ENCODE results near the gene IMPACT.

IMPACT gene

DNA sequence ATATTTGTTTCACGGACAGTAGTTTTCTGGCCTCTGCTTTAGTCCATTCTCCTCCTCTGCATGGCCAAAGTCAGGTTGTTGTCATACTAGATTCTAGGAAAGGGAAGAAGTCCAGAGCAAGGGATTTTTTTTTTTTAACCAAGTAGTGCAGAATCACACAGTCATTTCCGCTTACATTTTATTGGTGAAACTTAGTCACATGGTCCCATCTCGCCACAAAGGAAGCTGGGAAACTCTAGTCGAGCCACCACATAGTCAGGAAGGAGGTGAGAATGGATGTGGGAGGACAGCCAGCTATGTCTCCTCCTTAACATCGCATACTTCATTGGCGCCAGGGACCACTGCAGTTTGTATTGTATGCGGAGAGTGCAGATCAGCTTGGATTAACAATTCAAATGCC is 44.3 kb downstream of the IMPACT start:
- no peak overlapping the region for H3K4me3 ChIP-seq (replicated peaks; ENCODE audit: low read depth, low read length)
- H3K27me3 ChIP-seq (replicated peaks; ENCODE audit: control insufficient read depth, insufficient read depth, low read length): no peaks in the 10 kb centered on the region
- TF ChIP-seq, protein P1, sequence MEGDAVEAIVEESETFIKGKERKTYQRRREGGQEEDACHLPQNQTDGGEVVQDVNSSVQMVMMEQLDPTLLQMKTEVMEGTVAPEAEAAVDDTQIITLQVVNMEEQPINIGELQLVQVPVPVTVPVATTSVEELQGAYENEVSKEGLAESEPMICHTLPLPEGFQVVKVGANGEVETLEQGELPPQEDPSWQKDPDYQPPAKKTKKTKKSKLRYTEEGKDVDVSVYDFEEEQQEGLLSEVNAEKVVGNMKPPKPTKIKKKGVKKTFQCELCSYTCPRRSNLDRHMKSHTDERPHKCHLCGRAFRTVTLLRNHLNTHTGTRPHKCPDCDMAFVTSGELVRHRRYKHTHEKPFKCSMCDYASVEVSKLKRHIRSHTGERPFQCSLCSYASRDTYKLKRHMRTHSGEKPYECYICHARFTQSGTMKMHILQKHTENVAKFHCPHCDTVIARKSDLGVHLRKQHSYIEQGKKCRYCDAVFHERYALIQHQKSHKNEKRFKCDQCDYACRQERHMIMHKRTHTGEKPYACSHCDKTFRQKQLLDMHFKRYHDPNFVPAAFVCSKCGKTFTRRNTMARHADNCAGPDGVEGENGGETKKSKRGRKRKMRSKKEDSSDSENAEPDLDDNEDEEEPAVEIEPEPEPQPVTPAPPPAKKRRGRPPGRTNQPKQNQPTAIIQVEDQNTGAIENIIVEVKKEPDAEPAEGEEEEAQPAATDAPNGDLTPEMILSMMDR (IDR thresholded peaks at IDR 0.05; ENCODE audit: insufficient read depth, low read length, poor library complexity, severe bottlenecking): no peak
- no peak for DNase-seq (ENCODE audit: extremely low read depth, insufficient read length)
- H3K36me3 ChIP-seq (ENCODE audit: control insufficient read depth, insufficient read depth, low read length): no peaks in the 10 kb centered on the region

DNA sequence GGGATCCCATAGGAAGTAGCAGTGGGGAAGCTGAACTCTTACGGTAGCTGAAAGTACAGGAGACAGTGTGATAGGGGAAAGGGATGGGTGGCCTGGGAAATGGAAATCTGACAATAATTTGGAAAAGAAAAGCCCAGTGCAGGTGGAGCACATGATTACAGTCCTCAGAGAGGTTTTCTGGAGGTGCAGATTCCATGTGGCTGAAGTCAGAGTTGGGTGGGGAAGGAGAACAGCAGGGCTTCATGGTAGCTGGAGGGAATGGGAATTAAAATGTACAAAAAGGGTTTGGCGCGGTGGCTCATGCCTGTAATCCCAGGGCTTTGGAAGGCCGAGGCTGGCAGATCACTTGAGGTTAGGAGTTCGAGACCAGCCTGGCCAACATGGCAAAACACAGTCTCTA is 46.1 kb downstream of the IMPACT start:
- no peak overlapping the region for H3K4me3 ChIP-seq (replicated peaks; ENCODE audit: low read depth, low read length)
- DNase-seq (ENCODE audit: extremely low read depth, insufficient read length): no peak
- no peaks in the 10 kb centered on the region for H3K36me3 ChIP-seq (ENCODE audit: control insufficient read depth, insufficient read depth, low read length)
- TF ChIP-seq, protein P1 (IDR thresholded peaks at IDR 0.05; ENCODE audit: insufficient read depth, low read length, poor library complexity, severe bottlenecking): no peak
- H3K27me3 ChIP-seq (replicated peaks; ENCODE audit: control insufficient read depth, insufficient read depth, low read length): no peaks in the 10 kb centered on the region

- TF ChIP-seq, protein P1 (IDR thresholded peaks at IDR 0.05; ENCODE audit: insufficient read depth, low read length, poor library complexity, severe bottlenecking): no peak
- no peak for DNase-seq (ENCODE audit: extremely low read depth, insufficient read length)
- Histone ChIP-seq H3K4me3 (replicated peaks; ENCODE audit: low read depth, low read length) (no peak overlapping the region), H3K36me3 (ENCODE audit: control insufficient read depth, insufficient read depth, low read length) (no peaks in the 10 kb centered on the region), H3K27me3 (replicated peaks; ENCODE audit: control insufficient read depth, insufficient read depth, low read length) (no peaks in the 10 kb centered on the region)
Measured at GRCh38 chr18:24474406-24474805, 47.9 kb downstream of the IMPACT start.

- H3K36me3 ChIP-seq (ENCODE audit: control insufficient read depth, insufficient read depth, low read length): no peaks in the 10 kb centered on the region
- TF ChIP-seq, protein P1 (IDR thresholded peaks at IDR 0.05; ENCODE audit: insufficient read depth, low read length, poor library complexity, severe bottlenecking): no peak
- no peaks in the 10 kb centered on the region for H3K27me3 ChIP-seq (replicated peaks; ENCODE audit: control insufficient read depth, insufficient read depth, low read length)
- H3K4me3 ChIP-seq (replicated peaks; ENCODE audit: low read depth, low read length): no peak overlapping the region
- DNase-seq (ENCODE audit: extremely low read depth, insufficient read length): no peak
Measured at GRCh38 chr18:24475926-24476589, 49.6 kb downstream of the IMPACT start.

DNA sequence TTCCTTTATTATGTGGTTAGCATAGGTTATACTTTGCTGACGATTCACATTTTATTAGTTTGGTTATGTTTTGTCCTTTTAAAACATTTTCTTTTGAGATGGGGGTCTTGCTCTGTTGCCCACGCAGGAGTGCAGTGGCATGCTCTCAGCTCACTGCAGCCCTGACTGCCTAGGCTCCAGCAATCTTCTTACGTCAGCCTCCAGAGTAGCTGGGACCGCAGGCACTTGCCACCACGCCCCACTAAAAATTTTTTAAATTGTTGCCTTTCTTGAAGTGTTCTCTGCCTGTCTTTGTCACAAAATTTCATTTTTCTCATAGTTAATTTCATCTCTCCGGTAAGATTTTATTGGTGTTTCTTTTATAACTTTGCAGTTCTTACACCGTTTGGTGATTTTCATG is 52.9 kb downstream of the IMPACT start:
- Histone ChIP-seq H3K27me3 (replicated peaks; ENCODE audit: control insufficient read depth, insufficient read depth, low read length) (no peaks in the 10 kb centered on the region; the same call in 1 of the 2 replicates), H3K36me3 (ENCODE audit: control insufficient read depth, insufficient read depth, low read length) (no peaks in the 10 kb centered on the region), H3K4me3 (replicated peaks; ENCODE audit: low read depth, low read length) (no peak overlapping the region)
- TF ChIP-seq, protein P1 (IDR thresholded peaks at IDR 0.05; ENCODE audit: insufficient read depth, low read length, poor library complexity, severe bottlenecking): no peak
- no peak for DNase-seq (ENCODE audit: extremely low read depth, insufficient read length)

DNA sequence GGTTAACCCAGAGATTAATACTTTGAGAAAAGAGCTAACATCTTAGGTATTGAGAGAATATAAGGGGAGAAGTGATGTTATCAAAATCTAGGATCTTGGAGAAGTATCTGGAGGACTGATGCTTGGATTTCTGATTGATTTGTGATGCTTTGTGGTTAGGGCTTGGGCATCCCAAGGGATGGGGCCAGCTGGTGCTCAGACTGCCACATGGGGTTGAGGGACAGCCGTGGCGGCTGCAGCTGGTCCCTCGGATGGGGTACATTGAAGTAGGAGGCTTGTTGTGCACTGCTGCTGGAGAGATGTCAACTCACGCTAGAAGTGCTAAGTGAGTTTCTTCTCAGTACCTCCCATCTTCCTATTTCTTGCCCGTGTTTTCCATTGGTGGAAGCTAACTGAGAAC is 56.4 kb downstream of the IMPACT start:
- no peaks in the 10 kb centered on the region; the same call in 1 of the 2 replicates for H3K27me3 ChIP-seq (replicated peaks; ENCODE audit: control insufficient read depth, insufficient read depth, low read length)
- H3K4me3 ChIP-seq (replicated peaks; ENCODE audit: low read depth, low read length): no peak overlapping the region
- TF ChIP-seq, protein P1 (IDR thresholded peaks at IDR 0.05; ENCODE audit: insufficient read depth, low read length, poor library complexity, severe bottlenecking): no peak
- no peak for DNase-seq (ENCODE audit: extremely low read depth, insufficient read length)
- no peaks in the 10 kb centered on the region for H3K36me3 ChIP-seq (ENCODE audit: control insufficient read depth, insufficient read depth, low read length)
